Activated CD4-positive, alpha-beta memory T cell treated with anti-CD3 and anti-CD28 coated beads for 36 hours (primary cell): ENCODE measurements around the gene PITX1. TPM values are rescaled to one million over a fixed set of nuclear protein-coding genes. Genes with fewer than 3 reads are reported as not detected.

ENCODE experiments used
- CTCF ChIA-PET: fragments of 350-600 bp; sonication (Branson Sonifier 250); formaldehyde crosslinking; loops from one replicate; lab custom pipeline; 2021; ENCODE audit warnings: antibody characterized with exemption, inconsistent platforms; lab: Charles Lee
- POLR2A ChIA-PET: fragments of 350-600 bp; sonication (Branson Sonifier 250); formaldehyde crosslinking; loops from one replicate; lab custom pipeline; 2021; ENCODE audit warnings: antibody characterized with exemption; lab: Charles Lee
- DNase-seq: peaks from one replicate; pipeline ENCODE4 v3.0.0-alpha.2; 2020
- H3K27ac Mint-ChIP-seq: one replicate; pipeline ENCODE4 v1.8.0; 2021; ENCODE audit warnings: mixed read lengths
- H3K27me3 Mint-ChIP-seq: one replicate; pipeline ENCODE4 v1.8.0; 2021; ENCODE audit warnings: mixed read lengths
- H3K36me3 Mint-ChIP-seq: one replicate; pipeline ENCODE4 v1.8.0; 2021; ENCODE audit warnings: mixed read lengths
- H3K4me1 Mint-ChIP-seq: one replicate; pipeline ENCODE4 v1.8.0; 2021; ENCODE audit warnings: low read depth, mixed read lengths
- H3K4me3 Mint-ChIP-seq: one replicate; pipeline ENCODE4 v1.8.0; 2021; ENCODE audit warnings: mild to moderate bottlenecking, mixed read lengths
- H3K9me3 Mint-ChIP-seq: one replicate; pipeline ENCODE4 v1.8.0; 2021; ENCODE audit warnings: mixed read lengths
- intact Hi-C: fragments of 100-400 bp; cut with micrococcal nuclease; formaldehyde crosslinking; loops from one replicate; pipeline ENCODE4 v1.15.1; 2023
- total RNA-seq, 2 experiments: library from RNA; stranded (reverse); gene quantifications; one replicate each; pipeline ENCODE4 v1.2.3, GENCODE V29; 2021

Gene PITX1
- total RNA-seq, 2 experiments from 2014 or later: 0.14 to 0.22 TPM

DNA sequence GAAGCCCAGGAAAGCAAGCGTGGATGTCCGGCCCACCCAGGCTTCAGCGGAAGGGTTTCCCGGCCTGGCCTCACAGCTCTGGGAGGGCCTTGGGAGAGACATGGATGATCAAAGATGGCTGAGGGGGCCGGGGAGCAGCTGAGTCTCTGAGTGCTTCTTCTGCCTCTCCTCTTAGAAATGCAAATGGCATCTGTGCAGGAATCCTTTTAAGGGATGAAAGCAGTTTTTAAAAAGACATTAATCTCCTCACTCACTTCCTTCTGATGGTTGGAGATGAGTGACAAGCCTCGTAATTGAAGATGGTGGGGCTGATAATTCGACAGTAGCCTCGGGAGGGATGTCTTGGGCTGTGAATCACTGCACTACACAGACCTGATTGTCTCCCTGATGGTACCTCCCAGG, 24.3 kb upstream of the PITX1 start:
- Mint-ChIP-seq H3K4me1 (no peaks in the 10 kb centered on the region), H3K9me3 (no peaks in the 10 kb centered on the region), H3K4me3 (no peak overlapping the region), H3K36me3 (no peaks in the 10 kb centered on the region), H3K27me3 (peaks cover 12% of the 10 kb centered on the region), H3K27ac (no peak overlapping the region)
- no peak for DNase-seq
- CTCF ChIA-PET: no interaction called here
- intact Hi-C loops: no loop called here
- POLR2A ChIA-PET: no interaction called here

GRCh38 chr5:135057233-135057632, 23.2 kb upstream of the PITX1 start:
- intact Hi-C loops: no loop called here
- H3K9me3 Mint-ChIP-seq: no peaks in the 10 kb centered on the region
- POLR2A ChIA-PET: no interaction called here

DNA sequence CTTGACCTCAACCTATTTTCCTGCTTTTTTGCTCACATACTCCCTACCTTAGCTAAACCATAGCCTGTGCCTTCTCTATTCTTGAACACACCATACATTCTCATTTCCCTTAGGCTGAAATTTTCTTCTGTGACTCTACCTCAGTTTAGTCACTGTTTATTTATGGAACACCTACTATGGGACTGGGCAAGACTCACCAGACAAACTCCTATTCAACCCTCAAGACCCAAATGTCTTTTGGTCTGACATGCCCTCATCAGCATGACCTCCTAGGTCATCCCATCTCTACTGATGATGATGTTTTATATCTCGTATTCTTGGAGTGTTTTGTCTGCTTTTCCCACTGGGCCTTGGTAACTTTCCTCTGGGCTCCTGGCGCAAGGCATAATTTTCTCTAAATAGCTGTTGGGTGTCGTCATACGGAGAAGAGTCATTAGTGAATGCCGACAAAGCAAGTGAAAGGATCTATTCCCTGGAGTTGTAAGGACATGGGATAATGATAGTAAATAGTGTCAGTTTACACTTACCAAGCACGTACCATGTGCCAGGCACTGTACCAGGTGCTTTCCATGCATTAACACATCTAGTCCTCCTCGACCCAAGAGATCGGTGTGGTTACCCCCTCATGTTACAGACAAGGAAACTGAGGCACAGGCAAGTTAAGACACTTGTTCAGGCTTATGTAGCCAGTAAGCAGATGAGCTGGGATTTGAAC, 22.4 kb upstream of the PITX1 start:
- no peak overlapping the region for H3K27ac Mint-ChIP-seq
- POLR2A ChIA-PET: no interaction called here

More at GRCh38 chr5:135057233-135057632, 23.2 kb upstream of the PITX1 start:
- Mint-ChIP-seq H3K36me3 (no peaks in the 10 kb centered on the region), H3K4me1 (no peaks in the 10 kb centered on the region), H3K27me3 (peaks cover 19% of the 10 kb centered on the region), H3K27ac (no peak overlapping the region), H3K4me3 (no peak overlapping the region)
- CTCF ChIA-PET: no interaction called here
- DNase-seq: no peak

DNA sequence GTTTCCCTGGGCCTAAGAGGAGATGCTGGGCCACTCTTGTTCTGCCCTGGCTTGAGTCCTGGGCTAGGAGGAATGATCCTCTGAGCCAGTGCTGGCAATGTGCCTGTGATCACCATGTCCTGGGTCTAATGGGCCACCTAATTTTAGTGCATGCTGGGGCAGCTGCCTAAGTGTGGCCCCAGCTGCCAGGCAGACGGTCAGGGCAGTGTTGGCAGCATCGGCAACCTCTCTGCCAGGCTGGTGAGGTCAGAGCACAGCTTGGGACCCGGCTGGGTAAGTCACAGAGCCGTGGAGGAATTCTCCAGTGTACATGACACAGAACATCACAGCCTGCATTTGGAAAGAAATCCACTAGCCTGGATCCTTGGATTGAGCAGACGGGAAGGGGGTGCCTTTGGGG, 21.4 kb upstream of the PITX1 start:
- Mint-ChIP-seq H3K27me3 (peaks cover 36% of the 10 kb centered on the region), H3K4me1 (no peaks in the 10 kb centered on the region), H3K4me3 (no peak overlapping the region), H3K9me3 (no peaks in the 10 kb centered on the region), H3K27ac (no peak overlapping the region), H3K36me3 (no peaks in the 10 kb centered on the region)
- intact Hi-C loops: no loop called here
- ChIA-PET POLR2A (no interaction called here), CTCF (no interaction called here)
- no peak for DNase-seq

More for the DNA sequence above, 22.4 kb upstream of the PITX1 start:
- Mint-ChIP-seq H3K4me1 (no peaks in the 10 kb centered on the region), H3K36me3 (no peaks in the 10 kb centered on the region), H3K9me3 (no peaks in the 10 kb centered on the region), H3K27me3 (peaks cover 26% of the 10 kb centered on the region), H3K4me3 (no peak overlapping the region)
- intact Hi-C loops: no loop called here
- CTCF ChIA-PET: no interaction called here
- no peak for DNase-seq

- POLR2A ChIA-PET: no interaction called here
These were observed 20.5 kb upstream of the PITX1 start for GRCh38 chr5:135054546-135054945.

DNA sequence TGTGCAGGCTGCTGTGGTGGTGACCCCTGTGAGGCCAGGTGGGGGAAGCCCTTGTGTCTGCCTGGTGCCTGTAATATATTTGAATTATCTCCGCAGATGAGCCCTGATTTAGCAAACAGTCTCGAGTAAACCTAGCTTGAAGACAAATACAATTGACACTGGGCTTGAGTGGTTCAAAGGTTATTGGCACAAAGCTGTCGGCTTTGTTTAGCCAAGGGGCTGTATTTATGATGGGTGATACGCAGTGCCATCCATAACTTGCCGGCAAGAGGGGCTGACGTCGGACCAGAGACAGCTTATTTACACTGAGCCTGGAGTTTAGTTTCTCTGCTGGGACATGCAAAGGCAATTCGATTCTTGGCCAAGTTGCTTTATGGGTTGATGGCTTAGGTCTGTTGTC, 20.0 kb upstream of the PITX1 start:
- POLR2A ChIA-PET: no interaction called here
- no peaks in the 10 kb centered on the region for H3K36me3 Mint-ChIP-seq
- H3K9me3 Mint-ChIP-seq: no peaks in the 10 kb centered on the region
- intact Hi-C loops: no loop called here
- CTCF ChIA-PET: no interaction called here
- H3K27ac Mint-ChIP-seq: no peak overlapping the region
- H3K4me1 Mint-ChIP-seq: no peaks in the 10 kb centered on the region
- H3K4me3 Mint-ChIP-seq: no peak overlapping the region
- H3K27me3 Mint-ChIP-seq: peaks cover 43% of the 10 kb centered on the region
- DNase-seq: no peak

More at GRCh38 chr5:135054546-135054945, 20.5 kb upstream of the PITX1 start:
- Mint-ChIP-seq H3K27me3 (peaks cover 42% of the 10 kb centered on the region), H3K36me3 (no peaks in the 10 kb centered on the region), H3K4me1 (no peaks in the 10 kb centered on the region), H3K4me3 (no peak overlapping the region), H3K27ac (no peak overlapping the region), H3K9me3 (no peaks in the 10 kb centered on the region)
- CTCF ChIA-PET: no interaction called here
- intact Hi-C loops: no loop called here
- no peak for DNase-seq

DNA sequence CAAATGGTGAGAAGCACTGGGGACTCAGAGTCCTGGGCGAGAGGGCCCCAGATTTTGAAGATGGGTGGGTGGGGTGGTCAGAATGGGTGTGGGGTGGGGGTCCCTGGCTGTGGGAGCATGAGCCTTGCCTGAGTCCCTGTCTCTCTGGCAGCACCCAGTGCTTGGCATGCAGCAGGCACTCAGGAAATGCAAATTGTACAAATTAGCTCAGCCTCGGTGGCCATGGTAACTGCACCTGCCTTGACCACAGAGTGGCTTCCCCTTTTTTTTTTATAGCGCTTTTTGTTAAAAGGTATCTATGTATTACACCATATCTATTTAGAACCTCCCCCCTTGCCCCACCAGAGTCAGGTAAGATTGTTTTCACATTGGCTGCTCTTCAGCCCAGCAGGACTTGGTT, 19.2 kb upstream of the PITX1 start:
- H3K9me3 Mint-ChIP-seq: no peaks in the 10 kb centered on the region
- peaks cover 41% of the 10 kb centered on the region for H3K27me3 Mint-ChIP-seq

DNA sequence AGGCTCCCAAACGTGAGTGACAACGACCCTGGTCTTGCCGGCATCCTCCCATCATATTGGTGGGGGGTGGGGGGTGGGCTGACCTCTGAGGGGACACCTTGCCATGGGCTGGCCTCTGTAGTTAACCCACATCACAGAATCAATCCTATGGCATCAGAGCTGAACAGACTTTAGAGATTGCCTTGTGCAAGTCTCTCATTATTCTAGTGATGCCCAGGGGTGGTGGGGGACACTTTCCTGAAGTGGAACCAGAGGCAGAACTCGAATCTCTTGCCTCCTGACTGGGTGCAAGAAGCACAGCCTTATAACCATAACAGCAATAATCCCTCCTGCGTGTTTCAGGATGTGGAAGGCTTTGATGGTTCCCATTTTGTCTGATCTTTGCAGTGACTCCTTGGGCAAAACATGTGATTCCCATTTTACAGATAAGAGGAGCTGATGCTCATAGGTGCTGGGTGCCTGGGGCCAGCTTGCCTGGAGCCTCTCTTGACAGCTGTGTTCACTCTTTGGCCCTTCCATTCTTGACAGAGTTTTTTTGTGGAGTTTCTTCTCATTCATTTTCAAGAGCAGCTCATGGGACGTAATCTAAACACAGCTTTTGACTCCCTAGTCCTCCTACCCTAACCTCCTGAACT, 18.6 kb upstream of the PITX1 start:
- CTCF ChIA-PET: no interaction called here

More for the DNA sequence above, 19.2 kb upstream of the PITX1 start:
- intact Hi-C loops: no loop called here
- DNase-seq: no peak
- H3K4me1 Mint-ChIP-seq: no peaks in the 10 kb centered on the region
- no peaks in the 10 kb centered on the region for H3K36me3 Mint-ChIP-seq
- ChIA-PET POLR2A (no interaction called here), CTCF (no interaction called here)
- H3K27ac Mint-ChIP-seq: no peak overlapping the region
- no peak overlapping the region for H3K4me3 Mint-ChIP-seq

GRCh38 chr5:135051872-135052271, 17.8 kb upstream of the PITX1 start:
- no peaks in the 10 kb centered on the region for H3K9me3 Mint-ChIP-seq
- POLR2A ChIA-PET: no interaction called here
- CTCF ChIA-PET: no interaction called here
- intact Hi-C loops: no loop called here
- no peak for DNase-seq
- no peak overlapping the region for H3K27ac Mint-ChIP-seq
- H3K36me3 Mint-ChIP-seq: no peaks in the 10 kb centered on the region
- H3K4me1 Mint-ChIP-seq: no peaks in the 10 kb centered on the region
- peaks cover 47% of the 10 kb centered on the region for H3K27me3 Mint-ChIP-seq
- no peak overlapping the region for H3K4me3 Mint-ChIP-seq

More for the DNA sequence above, 18.6 kb upstream of the PITX1 start:
- intact Hi-C loops: no loop called here
- no peak for DNase-seq
- Mint-ChIP-seq H3K27ac (no peak overlapping the region), H3K27me3 (peaks cover 44% of the 10 kb centered on the region), H3K4me1 (no peaks in the 10 kb centered on the region), H3K36me3 (no peaks in the 10 kb centered on the region), H3K4me3 (no peak overlapping the region), H3K9me3 (no peaks in the 10 kb centered on the region)
- POLR2A ChIA-PET: no interaction called here

- peaks cover 50% of the 10 kb centered on the region for H3K27me3 Mint-ChIP-seq
- H3K36me3 Mint-ChIP-seq: no peaks in the 10 kb centered on the region
- intact Hi-C loops: no loop called here
- ChIA-PET POLR2A (no interaction called here), CTCF (no interaction called here)
- no peaks in the 10 kb centered on the region for H3K4me1 Mint-ChIP-seq
- DNase-seq: no peak
- H3K27ac Mint-ChIP-seq: no peak overlapping the region
- H3K9me3 Mint-ChIP-seq: no peaks in the 10 kb centered on the region
- no peak overlapping the region for H3K4me3 Mint-ChIP-seq
These were observed 17.4 kb upstream of the PITX1 start for GRCh38 chr5:135051399-135051798.

DNA sequence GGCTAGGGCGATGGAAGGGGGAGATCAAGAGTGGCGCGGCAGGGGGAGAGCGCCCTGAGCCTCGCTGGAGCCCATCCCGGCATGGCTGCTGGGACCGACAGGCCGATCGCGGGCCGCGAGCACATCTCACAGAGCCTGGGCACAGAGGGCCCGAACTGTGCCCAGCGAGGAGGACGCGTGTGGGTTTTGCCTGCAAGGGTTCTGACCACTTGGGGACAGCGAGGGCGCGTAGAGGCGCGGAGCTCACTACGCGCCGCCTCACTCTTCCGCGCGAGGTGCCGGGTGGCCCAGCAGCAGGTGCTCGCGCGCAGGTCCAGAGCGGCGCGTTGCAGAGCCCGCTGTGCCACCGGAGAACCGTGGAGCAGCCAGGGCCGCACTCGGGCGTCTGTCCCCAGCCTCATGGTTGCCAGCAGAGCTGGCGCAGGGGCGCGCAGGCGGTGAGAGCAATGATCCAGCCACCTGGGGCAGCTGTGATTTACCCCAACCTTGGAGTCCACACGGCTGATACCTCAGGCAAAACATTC, 16.3 kb upstream of the PITX1 start:
- CTCF ChIA-PET: no interaction called here
- Mint-ChIP-seq H3K9me3 (no peaks in the 10 kb centered on the region), H3K27me3 (peaks cover 53% of the 10 kb centered on the region)

DNA sequence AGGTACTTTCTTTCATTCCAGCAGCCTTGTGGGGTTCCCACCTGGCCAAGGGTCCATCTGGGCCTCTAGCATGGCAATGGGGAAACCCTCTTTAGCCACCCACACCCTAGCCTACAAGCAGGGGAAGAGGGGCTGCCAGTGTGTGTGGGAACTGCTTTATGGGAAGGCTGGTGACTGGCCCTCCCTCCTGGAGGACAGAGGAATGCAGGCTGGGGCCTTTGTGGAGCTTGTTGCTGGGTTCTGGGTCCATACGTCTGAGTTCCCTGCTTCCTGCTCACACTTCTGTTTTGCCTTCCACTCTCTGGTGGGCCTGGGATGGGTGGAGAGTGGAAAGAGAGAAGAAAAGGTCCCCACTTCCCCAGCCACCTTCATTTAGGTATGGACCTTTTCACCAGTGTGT, 14.9 kb upstream of the PITX1 start:
- ChIA-PET POLR2A (no interaction called here), CTCF (interaction anchor here (1.0 kb wide), 1 partner anchor 10 kb away, joined by 3 read pairs; no protein-coding TSS in a partner anchor)
- Mint-ChIP-seq H3K4me1 (no peaks in the 10 kb centered on the region), H3K36me3 (no peaks in the 10 kb centered on the region), H3K27me3 (peaks cover 51% of the 10 kb centered on the region), H3K4me3 (no peak overlapping the region), H3K9me3 (no peaks in the 10 kb centered on the region), H3K27ac (no peak overlapping the region)
- intact Hi-C loops: no loop called here
- DNase-seq: no peak

More for the DNA sequence above, 16.3 kb upstream of the PITX1 start:
- Mint-ChIP-seq H3K4me3 (no peak overlapping the region), H3K27ac (no peak overlapping the region), H3K36me3 (no peaks in the 10 kb centered on the region), H3K4me1 (no peaks in the 10 kb centered on the region)
- POLR2A ChIA-PET: no interaction called here
- no peak for DNase-seq
- intact Hi-C loops: no loop called here
